A172 (cell line): Measurements from ENCODE around the gene CACNA1C. TPM values are rescaled to one million over a fixed set of nuclear protein-coding genes. Genes with fewer than 3 reads are reported as not detected.

ENCODE experiments used
- DNase-seq: peaks from one replicate; pipeline ENCODE4 v3.0.0-alpha.2; 2015; ENCODE audit warnings: low spot score
- total RNA-seq: library from RNA; depleted of rRNA; stranded (reverse); fragments of >200 nt; shearing (Covaris generic); gene quantifications from 2 replicates; pipeline ENCODE4 v1.2.3, GENCODE V29; 2014

CACNA1C gene
- total RNA-seq, 1 experiment from 2014 or later = 0.05 TPM

DNA sequence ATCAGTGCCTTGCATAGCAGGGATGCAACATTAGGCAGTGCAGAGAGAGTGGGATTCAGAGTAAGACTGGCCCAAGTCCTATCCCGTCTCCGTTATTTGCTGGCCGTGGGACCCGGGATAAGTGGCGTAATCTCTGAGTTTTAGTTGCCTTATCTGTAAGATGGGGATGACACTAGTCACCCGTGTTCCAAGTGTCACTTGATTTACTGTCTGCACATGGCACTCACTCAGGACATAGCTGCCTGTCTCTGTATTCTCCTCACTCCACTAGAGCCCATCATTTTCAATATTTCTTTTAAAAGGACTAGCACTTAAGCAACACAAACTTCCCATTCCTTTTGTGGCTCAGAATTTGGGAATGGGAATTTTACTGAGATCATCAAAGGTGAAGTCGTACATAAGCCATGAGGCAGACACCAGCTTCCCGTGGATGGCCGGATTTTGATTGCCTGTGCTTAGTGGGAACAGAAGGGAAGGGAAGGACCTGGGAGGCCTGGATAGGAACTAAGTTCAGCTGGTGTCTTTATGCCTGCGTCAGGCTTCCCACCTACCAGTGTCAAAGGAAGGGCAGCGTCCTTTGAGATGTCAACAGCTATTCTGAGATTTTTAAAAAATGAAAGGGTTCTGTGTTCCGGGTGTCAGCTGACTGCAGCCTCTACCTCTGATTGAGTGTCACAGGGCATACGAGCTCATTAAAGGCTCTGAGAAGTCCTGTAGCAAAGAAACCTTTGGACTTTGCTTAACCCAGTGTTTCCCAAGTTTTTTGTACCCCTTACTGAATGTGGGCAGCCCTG, 361.4 kb downstream of the CACNA1C start:
- DNase-seq = no peak

DNA sequence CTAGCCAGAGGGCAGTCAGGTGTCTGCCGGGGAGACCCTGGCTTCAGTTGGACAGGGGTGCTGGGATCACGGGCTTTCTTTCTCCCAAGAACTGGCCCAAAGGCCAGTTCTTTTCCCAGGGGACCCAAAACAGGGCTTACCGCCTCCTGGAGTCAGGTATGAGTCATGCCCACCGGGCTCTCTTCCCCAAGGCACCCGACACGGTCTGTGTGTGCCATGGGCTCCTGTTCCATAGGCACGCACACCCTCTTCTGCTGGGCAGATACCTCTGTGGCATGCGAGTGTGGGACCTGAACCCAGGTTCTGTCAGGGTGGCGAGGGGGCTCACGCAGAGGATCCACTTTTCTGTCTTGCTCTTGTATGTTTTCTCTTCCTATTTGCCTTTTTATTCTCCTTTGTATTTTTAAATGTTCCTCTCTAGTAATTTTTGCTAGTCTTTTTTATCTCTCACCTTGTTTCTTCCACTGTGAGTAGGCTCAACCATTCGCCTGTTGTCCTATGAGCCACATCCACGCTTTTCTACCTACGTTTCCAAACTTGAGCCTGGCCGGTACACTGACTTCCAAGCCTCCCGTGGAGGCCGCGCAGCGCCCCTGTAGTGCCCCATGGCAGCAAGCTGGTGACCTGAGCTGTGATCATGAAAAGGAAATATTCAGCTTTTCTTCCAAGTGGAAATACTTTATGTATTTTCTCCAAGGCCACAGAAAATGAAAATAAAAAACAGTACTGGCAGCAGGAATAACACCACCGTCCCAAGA, 362.2 kb downstream of the CACNA1C start:
- DNase-seq = no peak

DNA sequence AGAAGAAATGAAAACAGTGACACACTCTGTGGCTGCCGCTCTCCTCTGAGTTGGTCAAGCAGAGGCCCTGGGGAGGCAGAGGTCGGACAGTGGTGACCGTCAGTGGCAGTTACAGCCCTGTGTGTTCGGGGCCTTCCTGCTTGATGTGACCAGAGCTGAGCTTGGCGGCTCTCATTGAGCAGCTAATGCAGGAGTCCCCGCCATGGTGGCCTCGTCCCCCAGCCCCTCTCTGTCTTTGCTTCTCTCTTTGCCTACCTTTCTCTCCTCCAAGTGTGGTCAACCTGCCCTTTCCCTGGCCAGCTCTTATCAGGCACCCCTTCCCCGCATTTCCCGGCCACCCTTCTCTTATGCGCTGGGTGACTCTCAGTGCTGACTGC, 362.8 kb downstream of the CACNA1C start:
- no peak for DNase-seq

DNA sequence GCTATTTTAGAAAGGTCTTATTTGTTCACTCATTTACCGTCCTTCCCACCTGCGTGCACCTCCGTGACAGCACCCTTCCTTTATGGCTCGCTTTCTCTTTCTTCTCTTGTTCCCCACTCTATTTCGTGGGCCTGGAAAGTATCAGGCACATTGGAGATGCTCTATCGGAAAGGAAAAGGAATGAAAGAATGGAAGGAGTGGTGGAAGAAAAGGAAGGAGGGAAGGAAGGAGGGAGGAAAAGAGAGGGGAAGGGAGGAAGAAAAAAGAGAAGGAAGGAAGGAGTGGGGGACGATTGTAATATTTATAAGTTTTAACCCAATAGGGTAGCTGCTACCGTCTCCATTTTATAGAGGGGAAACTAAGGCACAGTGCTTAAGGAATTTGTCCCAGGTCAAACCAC, 363.4 kb downstream of the CACNA1C start:
- DNase-seq = no peak

DNA sequence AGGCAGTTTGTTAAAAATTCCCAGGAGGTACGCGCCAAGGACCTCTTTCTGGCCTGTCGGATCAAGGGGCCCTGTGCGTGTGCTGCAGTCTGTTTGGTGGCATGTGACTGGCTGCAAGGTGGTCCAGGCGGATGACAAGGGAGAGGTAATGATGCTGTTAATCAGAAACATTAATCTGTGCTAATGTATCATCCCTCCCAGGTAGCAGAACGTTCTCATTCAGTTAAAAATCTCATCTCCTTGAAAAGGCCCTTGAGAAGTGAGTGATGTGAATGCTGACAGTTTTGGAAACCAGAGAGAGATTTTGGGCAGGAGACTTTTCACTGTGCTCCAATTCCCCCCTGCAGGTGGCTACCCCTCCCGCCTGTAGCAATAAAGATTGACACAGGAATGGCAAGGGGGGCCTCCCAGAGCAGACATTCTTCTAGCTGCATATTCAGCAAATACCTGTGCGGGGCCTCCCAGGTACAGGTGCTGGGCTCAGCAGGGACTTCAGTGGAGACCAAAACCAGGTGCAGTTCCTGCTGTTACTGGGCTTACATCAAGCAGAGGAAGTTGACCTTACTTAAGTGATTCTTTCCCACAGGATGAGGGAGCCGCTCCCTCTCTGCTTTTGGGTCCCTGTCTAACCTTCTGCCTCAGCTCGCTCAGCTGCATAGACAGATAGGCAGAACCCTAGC, 364.8 kb downstream of the CACNA1C start:
- DNase-seq = no peak

DNA sequence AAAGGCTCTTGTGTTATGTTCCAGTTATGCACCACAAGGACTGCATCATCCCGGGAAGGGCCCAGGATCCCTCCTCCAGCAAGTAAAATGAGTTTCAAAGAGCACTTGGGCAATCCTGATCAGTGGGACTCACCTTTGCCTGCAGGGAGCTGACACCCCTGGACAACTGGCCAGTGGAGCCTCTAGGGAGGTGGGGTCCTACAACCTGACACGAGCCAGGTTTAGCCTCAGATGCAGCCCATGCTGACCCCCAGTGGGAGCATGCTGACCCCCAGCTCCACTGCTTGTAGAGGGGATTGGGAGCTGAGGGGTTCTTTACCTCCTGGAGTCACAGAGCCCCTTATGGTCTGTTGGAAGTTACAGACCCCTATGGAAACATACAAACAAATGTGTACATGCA, 365.8 kb downstream of the CACNA1C start:
- no peak for DNase-seq

DNA sequence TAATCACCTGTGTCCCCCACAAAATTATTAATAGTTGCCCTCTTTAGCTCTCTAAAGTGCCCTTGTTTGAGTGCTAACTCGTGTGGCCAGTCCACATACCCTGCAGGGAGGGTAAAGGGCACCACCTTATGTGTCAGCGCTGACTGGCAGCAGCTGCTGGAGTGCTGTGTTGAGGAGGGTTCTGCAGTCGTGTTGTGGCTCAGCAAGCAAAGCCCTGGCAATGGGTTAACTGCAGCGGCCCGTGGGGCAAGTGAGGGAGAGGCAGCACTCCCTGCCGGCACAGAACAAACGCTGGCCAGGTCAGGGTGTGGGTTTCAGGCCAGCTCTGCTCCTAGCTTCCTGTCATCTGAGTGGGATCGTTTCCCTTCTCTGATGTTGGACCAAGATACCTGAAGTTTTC, 369.8 kb downstream of the CACNA1C start:
- DNase-seq = no peak

DNA sequence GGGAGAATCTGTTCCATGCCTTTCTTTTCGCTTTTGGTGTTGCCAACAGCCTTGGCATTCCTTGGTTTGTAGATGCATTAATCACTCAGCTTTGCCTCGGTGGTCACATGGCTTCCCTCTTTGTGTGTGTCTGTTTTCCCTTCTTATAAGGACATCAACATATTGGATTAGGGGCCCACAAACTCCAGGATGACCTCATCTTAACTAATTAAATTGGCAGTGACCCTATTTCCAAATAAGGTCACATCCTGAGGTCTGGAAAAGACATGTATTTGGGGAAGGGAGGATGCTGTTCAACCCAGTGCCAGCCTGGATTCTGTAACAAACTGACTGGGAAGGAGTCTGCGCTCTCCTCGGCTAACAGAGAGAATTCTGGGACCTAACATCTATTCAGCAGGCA, 376.2 kb downstream of the CACNA1C start:
- DNase-seq = no peak

DNA sequence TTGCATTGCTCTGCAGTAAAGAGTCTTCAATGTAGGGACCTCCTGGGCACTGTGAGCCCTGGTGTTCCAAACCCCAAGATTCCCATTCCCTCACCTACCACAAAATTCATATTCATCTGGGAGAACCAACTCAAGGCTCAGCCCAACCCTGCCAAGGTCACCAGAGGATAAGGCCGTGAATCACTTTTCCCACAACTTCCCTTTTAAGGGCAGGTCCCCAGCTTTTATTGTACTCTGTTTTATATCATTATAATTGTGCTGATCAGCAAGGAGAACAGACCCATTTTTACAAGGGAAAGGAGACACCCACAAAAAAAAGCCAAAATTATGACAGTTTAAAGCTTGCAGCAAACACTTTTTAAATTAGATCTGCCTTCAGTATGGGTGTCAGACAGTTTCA, 379.0 kb downstream of the CACNA1C start:
- DNase-seq = no peak

DNA sequence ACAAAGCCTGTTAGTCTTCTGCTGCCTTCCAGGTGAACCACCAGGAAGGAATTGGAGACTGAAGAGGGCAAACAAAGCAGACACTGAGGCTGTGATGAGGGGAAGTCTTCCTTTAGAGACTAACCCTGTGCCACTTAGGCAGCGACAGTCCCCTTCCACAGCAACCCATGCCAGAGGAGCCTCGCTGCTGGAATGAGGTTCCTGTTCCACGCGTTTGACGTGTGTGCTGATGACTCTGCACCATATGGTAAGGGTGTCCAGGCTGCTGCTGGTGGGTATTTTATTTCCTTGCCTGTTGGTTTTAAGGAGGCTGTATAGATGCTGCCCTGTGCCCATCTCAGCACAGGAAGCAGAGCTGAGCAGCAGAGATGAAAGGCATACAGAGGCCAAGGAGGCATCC, 380.1 kb downstream of the CACNA1C start:
- no peak for DNase-seq

DNA sequence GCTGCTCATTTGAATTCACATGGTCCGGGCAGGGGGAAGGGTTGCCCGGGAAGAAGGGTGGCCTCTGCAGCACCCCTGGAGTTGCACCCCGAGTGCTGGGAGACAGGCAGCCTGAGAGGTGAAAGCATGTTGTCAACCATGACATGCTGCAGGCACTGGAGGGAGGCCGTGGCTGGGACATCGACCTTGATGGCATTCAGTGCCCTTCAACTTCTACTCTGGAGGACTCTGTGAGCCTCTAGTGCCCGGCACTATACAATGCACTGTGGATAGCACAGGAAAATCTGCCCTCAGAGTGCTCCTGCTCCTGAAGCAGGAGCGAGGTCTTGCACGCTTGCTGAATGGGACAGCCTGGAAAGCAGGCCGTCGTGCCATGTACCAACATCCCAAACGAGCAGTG, 382.7 kb downstream of the CACNA1C start:
- no peak for DNase-seq

DNA sequence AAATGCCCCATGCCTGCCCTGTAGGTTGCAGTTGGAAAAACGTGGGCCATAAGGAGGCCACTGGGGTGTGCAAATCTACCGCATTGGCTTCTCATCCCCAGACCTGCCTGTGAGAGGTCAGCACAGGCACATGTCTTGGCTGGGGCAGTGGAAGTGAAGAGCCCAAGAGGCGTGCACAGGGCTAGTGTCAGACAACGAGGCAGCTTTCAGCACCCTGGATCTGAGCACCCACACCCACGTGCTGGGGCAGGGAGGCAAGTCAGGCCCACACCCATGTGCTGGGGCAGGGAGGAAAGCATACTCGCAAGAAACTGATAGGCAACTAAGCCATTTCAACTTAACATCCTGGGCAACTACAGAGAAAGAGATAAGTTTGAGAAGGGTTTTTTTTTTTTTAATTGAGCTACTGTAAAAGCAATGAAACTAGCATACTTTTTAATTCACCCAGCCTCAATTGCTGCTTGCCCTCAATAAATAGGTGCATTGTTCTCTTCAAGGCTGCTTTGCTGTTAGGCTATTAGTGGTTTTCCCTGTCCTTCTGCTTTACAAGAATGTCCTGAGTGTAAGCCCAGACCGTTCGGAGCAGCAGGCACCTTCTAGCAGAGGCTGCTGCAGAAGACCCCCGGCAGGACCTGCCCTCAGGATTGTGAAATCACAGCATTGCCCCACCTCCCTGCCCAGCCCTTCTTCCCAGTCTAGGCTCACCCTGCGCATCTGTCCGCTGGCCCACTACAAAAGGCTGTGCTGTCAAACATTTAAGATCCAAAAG, 386.7 kb downstream of the CACNA1C start:
- no peak for DNase-seq

DNA sequence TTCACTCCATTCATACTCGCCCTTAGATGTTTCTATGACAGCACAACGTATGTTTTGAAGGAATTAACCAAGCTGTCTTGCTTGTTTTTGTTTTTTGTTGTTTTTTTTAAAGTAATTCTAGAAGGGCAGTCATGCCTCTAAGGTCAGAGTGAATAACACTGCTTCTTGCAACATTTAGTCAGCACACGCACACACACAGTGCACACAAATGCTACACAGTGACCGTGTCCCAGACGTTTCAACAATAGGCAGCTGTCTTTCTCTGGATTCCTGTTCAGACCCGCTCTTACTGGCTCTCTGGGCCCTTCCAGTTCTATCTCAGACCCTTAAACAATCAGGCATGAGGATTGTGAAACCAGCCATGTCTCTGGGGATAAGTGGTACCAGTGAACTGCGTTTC, 391.0 kb downstream of the CACNA1C start:
- DNase-seq = no peak

DNA sequence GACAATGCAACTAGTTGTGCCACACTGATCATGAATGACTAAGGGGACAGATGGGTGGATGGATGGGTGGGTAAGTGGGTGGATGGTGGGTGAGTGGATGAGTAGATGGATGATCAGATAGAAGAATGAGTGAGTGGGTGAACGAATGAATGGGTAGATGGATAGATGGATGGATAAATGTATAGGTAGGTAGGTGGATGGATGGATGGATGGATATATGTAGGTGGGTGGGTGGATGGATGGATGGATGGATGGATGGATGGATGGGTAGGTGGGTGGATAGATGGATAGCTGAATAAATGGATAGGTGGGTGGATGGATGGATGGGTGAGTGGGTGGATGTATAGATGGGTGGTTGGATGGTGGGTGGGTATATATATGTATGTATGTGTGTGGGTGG, 393.2 kb downstream of the CACNA1C start:
- no peak for DNase-seq

DNA sequence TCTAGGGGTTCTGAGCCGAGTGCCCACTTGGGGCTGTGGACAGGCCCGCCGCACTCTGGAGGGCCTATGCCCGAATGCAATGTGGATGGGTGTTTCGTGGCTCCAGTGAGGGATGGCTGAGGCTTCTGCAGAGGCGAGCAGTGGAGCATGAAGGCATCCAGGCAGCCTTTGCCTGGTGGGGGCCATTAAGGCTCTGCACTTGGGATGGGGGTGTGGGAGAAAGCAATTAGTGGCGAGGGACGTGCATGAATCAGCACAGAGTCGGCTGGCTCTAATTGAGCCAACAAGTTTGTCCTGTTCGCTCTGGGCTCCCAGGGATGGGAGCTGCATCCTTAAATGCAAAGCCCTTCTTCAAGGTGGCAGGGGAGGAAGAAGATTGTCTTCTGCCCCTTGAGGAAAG, 395.1 kb downstream of the CACNA1C start:
- DNase-seq = no peak

DNA sequence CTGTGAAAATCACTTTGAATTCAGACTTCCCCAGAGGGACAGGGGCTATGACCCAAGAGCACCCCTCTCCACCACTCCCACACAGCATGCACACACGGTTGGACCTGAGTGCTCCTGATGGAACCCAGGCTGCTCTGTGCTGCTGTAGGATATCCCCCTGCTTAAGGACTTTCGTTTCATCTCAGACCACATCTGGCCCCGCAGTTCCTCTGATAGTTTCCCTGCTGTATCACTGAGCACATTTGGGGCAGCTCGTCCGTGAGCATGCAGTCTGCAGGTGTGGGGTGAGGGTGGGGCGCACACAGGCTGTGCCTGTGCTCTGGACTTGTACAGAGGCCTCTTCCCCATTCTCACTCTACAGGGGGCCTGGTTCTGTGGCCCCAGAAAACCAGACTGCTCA, 396.8 kb downstream of the CACNA1C start:
- no peak for DNase-seq

DNA sequence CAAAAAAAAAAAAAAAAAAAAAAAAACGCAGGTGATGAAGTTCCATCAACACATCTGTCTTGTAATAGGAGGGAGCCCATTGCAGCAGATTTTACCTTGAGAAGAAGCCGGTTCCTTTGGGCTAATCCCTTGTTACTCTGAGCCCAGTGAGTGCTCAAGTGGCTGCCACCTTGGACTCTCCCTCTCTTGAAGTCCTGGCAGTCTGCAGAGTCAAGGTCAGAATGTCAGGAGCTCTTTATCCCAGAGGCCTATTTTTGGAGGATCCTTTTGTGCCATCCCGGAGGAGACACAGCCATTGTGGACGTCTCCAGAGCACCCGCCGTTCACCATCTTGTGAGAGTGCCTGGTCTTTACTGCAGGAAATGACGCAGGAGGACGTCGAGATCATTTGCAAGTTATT, 397.8 kb downstream of the CACNA1C start:
- DNase-seq = no peak

DNA sequence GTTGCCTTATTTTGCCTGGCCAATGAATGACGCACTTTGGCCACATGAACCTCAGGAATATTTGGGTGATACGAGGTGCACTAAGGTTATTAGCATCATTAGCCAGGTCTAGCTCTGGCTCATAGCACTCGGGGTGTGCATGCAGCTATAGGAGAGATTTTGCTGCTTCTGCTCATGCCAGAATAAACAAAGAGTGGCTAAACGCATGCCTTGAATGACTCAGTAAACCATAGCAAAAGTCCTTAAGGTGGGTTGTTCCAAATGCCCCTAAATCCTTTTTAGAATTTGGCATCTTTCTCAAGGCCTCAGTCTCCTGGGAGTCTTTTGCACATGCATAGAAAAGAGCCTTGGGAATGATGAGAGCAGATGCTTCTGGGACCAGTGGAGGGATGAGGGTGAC, 398.2 kb downstream of the CACNA1C start:
- DNase-seq = no peak

DNA sequence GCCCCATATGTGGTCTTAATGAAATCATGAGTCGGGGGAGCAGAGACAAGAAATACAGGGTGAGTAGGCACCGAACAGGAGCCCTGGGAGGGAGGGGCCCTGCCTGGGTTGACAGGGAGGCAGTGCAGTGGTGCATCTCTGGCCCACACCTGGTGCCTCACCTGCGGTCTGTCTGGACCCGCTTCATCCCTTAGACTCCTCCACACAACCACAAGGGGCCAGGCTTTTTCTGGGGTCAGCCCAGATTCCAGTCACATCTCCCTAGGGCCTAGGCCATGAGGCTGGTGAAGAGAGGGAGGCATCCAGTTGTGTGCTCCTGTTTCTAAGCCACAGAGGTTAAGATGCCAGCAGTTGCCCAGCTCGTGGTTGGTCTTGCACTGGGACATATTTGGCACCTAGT, 398.7 kb downstream of the CACNA1C start:
- DNase-seq = no peak

DNA sequence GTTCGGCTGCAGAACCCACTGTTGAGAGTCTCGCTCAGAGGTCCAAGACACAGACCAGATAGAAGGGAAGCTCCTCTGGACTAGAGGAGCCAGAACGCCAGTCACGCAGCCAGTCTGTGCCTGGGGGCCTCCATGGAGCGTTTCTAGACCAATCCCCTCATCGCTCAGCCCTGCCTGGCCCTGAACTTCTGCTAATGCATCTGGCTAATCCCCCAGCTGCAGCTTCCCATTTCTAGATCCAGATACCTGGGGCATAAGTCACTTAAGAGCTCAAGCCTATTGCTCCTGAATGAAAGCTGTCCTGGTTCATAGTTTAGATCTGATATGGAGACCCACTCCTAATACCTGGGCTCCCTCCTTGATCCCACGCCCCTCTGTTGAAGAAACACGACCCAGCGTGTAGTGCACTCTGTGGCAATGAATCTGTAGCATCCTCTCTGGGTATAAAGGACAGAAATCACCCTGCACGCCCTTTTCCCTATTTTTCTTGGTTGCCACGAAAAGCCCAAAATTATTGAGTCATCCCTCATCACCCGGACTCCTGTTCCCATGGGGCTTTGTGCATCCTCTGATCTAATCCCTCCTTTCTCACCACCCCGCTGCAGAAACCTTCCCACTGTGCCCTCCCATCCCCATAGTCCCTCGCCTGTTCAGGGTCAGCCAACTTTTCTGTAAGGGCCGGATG, 400.4 kb downstream of the CACNA1C start:
- DNase-seq = no peak

DNA sequence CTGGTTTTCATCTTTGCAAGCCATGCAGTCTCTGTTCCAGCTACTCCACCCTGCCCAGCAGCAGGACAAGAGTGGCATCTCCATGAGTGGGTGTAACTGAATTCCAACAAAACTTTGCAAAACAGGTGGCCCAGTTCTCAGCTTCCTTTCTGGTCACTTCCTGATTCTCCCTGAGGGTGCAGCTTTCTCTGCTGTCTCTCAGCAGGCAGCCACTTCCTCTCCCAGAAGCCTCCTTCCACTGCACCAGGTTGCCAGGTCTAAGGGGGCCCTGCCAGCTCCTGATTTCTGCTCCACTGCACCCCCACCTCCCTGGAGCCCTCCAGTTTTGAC, 400.9 kb downstream of the CACNA1C start:
- no peak for DNase-seq
